ENCODE results near the gene MAD1L1. TPM values are rescaled to one million over a fixed set of nuclear protein-coding genes. Genes with fewer than 3 reads are reported as not detected.
"Not testable (repeated sequence)": the region's sequence is repeated elsewhere in the genome, so short reads cannot be mapped to it uniquely, and the experiment has no call there.

The MAD1L1 gene
- polyA plus RNA-seq, 4 donors = 22.6 to 26.9 (median 24.6) TPM

- no peak for DNase-seq (ENCODE audit: low read depth in 4 of 4, low spot score in 3 of 4)
Observed at GRCh38 chr7:2040893-2041270, 191.9 kb downstream of the MAD1L1 start.

DNA sequence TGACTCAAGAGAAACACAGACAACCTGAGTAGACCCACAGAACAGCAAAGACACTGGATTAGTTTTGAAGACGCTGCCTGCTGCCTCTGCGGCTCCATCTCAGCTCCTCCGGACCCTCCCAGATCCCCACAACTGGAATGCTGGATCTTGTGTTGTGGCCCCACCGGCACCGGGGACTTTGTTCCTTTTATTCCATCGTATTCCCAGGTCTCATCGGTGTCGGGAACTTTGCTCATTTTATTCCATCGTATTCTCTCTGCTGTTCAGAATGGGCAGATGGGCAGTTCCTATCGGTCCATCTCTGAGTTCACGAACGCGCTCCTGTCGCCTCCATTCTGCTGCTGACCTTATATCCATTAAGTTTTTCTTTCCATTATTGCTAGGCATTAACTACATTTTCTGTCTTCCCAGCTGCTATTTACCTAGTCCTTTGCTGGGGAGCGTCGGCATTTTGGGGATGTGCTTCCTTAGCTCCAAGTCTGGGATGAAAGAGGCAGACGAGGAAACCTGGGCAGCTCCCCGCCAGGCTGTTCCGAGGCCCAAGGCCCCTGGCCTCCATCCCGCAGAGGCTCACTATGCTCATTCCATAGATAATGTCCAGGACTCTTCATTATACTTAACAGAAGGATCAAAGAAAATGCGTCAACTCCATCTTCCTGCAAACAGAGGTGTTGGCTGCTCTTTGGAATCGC lies 192.4 kb downstream of the MAD1L1 start:
- no peak for DNase-seq (ENCODE audit: low read depth in 4 of 4, low spot score in 3 of 4)

DNA sequence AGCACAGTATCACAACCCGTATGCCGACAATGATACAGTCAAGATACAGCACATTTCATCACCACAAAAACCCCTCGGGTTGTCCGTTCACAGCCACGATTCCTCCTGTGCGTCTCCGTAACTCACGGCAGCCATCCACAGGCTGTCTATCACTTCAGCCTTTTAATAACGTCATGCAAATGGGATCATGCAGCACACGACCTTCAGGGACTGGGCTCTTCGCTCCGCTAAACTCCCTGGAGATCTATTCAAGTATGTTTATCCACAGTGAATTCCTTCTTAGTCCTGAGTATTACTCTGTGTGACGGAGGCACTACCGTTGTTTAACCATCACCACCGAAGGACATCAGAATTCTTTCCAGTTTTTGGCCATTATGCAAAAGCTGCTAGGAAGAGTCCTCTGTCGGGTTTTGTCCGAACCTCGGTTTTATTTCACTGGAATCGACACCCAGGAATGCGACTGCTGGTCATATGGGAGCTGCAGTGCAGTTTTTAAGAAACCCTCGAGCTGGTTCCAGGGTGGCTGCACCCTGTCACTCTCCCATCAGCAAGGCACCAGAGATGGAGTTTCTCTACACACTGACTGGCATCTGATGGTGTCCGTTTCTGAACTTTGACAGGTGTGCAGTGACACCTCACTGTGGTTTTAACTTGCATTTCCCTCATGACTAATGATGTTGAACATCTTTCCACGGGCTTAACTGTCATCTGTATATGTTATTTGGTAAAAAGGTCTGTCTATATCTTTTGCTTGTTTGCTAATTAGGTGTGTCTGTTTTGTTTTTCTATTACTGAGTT lies 193.6 kb downstream of the MAD1L1 start:
- no peak for DNase-seq (ENCODE audit: low read depth in 4 of 4, low spot score in 3 of 4)

- no peak for DNase-seq (ENCODE audit: low read depth in 4 of 4, low spot score in 3 of 4)
Observed at GRCh38 chr7:2037808-2038522, 194.8 kb downstream of the MAD1L1 start.

- no peak for DNase-seq (ENCODE audit: low read depth in 4 of 4, low spot score in 3 of 4)
Observed at GRCh38 chr7:2037301-2037807, 195.4 kb downstream of the MAD1L1 start.

GRCh38 chr7:2036786-2037185 lies 196.0 kb downstream of the MAD1L1 start:
- no peak for DNase-seq (ENCODE audit: low read depth in 4 of 4, low spot score in 3 of 4)

DNA sequence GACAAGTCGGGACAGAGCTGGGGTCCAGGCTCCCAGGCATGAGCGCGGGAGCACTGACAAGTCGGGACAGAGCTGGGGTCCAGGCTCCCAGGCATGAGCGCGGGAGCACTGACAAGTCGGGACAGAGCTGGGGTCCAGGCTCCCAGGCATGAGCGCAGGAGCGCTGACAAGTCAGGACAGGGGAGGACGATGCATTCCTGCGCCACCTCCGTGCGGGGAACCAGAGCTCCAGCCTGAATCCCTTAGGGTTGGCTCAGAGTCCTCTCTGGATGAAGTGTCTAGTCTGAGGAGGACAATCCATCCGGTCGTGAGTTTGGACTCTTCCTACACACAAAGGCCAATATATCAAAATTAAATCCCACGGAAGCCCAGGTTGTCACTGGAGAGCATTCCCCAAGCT lies 196.5 kb downstream of the MAD1L1 start:
- not testable (repeated sequence) for DNase-seq (ENCODE audit: low read depth in 4 of 4, low spot score in 3 of 4)

GRCh38 chr7:2034291-2035201 lies 198.2 kb downstream of the MAD1L1 start:
- DNase-seq (ENCODE audit: low read depth in 4 of 4, low spot score in 3 of 4) = no peak

DNA sequence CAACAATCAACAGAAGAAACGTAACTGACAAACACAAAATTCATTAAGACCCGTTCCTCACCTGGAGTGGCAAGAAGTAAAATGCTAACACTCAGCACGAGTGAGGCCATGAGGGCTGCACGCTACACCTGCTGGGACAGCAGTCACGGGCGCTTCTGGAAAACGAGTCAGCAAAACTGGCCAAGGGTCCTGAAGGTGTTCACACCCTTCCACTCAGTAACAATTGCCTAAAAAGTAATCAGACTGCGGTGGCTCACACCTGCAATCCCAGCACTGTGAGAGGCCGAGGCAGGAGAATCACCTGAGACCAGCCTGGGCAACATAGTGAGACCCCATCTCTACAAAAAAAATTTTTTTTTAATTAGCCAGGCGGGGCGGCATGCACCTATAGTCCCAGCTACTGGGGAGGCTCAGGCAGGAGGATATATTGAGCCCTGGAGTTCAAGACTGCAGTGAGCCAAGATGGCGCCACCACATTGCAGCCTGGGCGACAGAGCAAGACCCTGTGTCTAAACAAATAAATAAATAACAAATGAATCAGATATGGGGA lies 199.1 kb downstream of the MAD1L1 start:
- no peak for DNase-seq (ENCODE audit: low read depth in 4 of 4, low spot score in 3 of 4)

- no peak for DNase-seq (ENCODE audit: low read depth in 4 of 4, low spot score in 3 of 4)
Observed at GRCh38 chr7:2032876-2033407, 199.8 kb downstream of the MAD1L1 start.

- no peak for DNase-seq (ENCODE audit: low read depth in 4 of 4, low spot score in 3 of 4)
Observed at GRCh38 chr7:2032030-2032875, 200.5 kb downstream of the MAD1L1 start.

DNA sequence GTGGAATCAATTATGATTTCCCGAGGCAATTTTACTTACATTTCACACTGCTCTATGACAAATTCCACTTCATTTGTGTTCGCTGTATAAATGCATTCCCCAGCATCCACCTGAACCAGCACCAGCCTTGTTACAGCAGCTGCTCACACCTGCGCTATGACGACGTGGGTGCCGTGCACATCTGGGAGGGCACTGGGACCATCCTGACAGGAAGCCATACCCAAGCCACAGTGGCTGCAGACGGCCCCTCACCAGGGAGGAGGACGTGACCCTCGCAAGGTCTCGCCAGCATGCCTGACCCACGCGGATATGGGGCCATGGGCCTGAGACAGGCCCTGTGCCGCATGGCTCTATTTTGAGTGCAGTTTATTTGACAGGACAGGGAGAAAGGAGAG lies 201.3 kb downstream of the MAD1L1 start:
- no peak for DNase-seq (ENCODE audit: low read depth in 4 of 4, low spot score in 3 of 4)

DNA sequence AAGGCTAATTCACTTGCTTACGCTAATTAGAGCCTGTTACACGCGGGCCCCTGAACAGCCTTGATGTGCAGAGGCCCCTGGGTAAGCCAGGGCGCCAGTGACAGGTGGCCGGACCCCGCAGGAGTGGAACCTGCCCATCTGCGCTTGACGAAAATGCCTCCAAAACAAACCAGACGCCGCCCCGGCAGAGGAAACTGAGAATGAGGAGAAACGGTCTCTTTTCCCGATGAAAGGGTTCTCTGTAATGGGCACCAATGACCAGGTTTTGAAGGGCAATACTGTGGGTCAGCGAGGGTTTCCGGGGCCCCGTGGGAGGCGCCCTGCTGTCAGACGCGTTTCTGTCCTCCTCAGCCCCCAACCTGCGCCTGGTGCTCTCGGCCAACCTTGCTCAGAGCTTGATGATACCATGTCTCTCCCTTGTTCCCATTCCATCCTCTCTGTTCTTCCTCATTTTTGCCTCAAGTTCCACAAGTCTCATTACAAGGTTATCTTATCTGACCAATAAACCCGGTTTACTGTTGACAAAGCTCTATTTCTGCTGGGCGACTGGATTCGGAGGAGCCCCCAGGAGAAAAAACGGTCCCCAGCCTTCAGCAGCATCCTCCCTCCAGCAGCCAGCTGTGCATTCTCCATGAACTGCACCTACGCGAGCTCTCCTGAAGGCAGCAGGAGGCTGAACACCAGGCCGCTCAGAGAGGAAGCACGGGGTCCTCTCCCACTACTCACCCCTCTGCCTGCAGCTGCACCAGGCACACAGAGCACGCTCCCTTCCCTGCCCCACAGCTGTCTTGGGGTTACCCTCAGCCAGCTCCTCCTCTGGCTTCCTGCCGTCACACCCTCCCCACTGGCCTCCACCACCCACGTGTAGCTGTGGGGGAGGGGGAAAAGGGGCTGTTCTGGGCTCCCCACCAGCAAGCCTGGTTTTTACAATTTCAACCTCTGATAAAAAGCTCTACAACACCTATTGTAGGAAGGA lies 202.0 kb downstream of the MAD1L1 start:
- DNase-seq (ENCODE audit: low read depth in 4 of 4, low spot score in 3 of 4) = no peak

- DNase-seq (ENCODE audit: low read depth in 4 of 4, low spot score in 3 of 4) = no peak
Observed at GRCh38 chr7:2029936-2030335, 202.8 kb downstream of the MAD1L1 start.

DNA sequence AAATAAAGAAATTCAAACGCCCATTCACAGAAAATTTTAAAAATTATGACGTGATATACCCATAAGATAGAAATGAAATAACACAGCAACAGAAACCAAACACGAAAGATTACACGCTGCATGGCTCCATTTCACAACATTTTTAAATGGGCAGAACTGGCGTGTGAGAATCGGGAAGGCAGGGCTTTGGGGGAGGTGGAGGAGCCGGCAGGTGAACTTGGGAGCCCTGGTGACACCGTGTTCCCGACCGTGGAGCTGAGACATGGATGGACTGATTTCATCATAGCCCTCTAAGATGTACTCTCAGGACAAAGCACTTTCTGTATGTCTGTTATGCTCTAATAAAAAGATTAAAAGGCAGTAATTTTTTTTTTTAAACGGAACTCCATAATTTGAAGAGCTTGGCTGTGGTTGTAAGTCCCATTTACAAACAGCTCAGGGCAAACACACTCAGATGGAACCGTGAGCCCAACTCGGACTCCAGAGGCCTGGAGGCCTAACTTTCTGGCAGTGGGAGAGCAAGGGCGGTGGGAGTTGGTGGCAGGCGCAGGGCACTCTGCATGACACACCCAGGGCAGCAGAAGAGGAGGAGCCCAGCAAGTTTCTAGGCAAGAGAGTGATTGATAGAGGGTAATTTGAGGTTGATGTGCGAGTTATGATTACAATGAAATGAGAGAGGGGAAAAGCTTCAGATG lies 203.4 kb downstream of the MAD1L1 start:
- DNase-seq (ENCODE audit: low read depth in 4 of 4, low spot score in 3 of 4) = no peak

DNA sequence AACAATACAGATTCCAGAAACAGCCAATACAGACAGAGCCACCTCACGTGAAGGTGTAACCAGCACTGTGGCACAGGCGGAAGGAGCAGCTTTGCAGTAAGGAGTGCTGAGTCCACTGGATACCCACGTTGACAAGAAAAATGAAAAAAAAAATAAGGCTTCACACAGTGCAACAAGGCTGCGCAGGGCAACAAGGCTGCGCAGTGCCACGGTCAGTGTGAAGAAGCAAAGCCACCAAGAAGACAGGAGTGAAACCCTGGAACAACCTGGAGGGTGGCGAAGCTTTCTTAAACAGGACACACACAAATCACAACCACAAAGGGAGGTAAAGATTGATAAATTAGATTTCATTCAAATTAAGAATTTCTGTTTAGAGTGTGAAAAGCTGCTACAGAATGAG lies 204.0 kb downstream of the MAD1L1 start:
- DNase-seq (ENCODE audit: low read depth in 4 of 4, low spot score in 3 of 4) = no peak

DNA sequence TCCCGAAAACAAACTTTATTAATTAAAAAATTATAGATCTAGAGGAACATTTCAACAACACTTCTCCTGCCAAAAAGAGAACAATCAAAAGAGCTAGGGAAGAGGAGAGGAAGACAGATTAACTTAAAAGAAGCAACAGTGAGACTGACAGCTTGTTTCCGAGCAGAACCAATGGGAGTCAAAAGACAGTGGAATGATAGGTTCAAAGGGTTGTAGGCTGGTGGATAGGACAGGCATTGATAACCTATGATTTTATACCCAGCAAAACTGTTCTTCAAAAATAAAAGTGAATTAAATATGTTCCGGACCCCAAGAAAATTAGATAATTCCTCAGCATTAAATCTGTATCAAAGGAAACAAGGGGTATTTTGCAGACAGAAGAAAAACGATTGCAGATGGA lies 207.6 kb downstream of the MAD1L1 start:
- no peak for DNase-seq (ENCODE audit: low read depth in 4 of 4, low spot score in 3 of 4)
